C4-2B (cell line): ENCODE data around the gene UCHL5.

ENCODE experiments used
- CTCF ChIP-seq: fragments of 450-650 bp; conservative IDR thresholded peaks from 2 replicates; pipeline ENCODE4 v1.5.1; 2017; ENCODE audit warnings: mild to moderate bottlenecking
- ZFX ChIP-seq: fragments of 450-650 bp; IDR thresholded peaks from 2 replicates; pipeline ENCODE4 v1.6.1; 2017

- TF ChIP-seq CTCF (no peak), ZFX (no peak)
Observed at GRCh38 chr1:193085263-193085662, 26.1 kb upstream of the UCHL5 start.
